T-helper 1 cell treated with Interleukin-12 subunit alpha and Interleukin-12 subunit beta and Interleukin-4 antibody, amounts not matched to agents 30 μg/mL and 1 μg/mL, for 36 hours (primary cell): ENCODE data around the gene PHTF2.

ENCODE experiments used
- H3K27ac Mint-ChIP-seq: one replicate; pipeline ENCODE4 v1.8.0; 2021; ENCODE audit warnings: mild to moderate bottlenecking, mixed read lengths
- H3K27me3 Mint-ChIP-seq: one replicate; pipeline ENCODE4 v1.8.0; 2021; ENCODE audit warnings: low read depth, mixed read lengths
- H3K36me3 Mint-ChIP-seq: one replicate; pipeline ENCODE4 v1.8.0; 2021; ENCODE audit warnings: low read depth, mixed read lengths
- H3K4me1 Mint-ChIP-seq: one replicate; pipeline ENCODE4 v1.8.0; 2021; ENCODE audit warnings: low read depth, mixed read lengths
- H3K4me3 Mint-ChIP-seq: one replicate; pipeline ENCODE4 v1.8.0; 2021; ENCODE audit warnings: mild to moderate bottlenecking, moderate library complexity, mixed read lengths
- H3K9me3 Mint-ChIP-seq: one replicate; pipeline ENCODE4 v1.8.0; 2021; ENCODE audit warnings: mixed read lengths

Gene PHTF2

GRCh38 chr7:77798394-77799077 lies at the start of gene PHTF2, which contains the start of gene TMEM60:
TSS of gene PHTF2 (plus strand) at chr7:77798773.
TSS of gene TMEM60 (minus strand) at chr7:77798434. CDS start at chr7:77794373, 4,061 bp downstream.
- no peaks in the 10 kb centered on the region for H3K27me3 Mint-ChIP-seq
- peak within 1 kb of the TSS; percentile 85 for H3K27ac Mint-ChIP-seq
- H3K9me3 Mint-ChIP-seq = no peaks in the 10 kb centered on the region
- H3K36me3 Mint-ChIP-seq = peaks cover 26% of the 10 kb centered on the region
- H3K4me3 Mint-ChIP-seq = peak within 1 kb of the TSS; percentile 91
- H3K4me1 Mint-ChIP-seq = peaks cover 57% of the 10 kb centered on the region

- peaks cover 15% of the 10 kb centered on the region for H3K4me1 Mint-ChIP-seq
- H3K27ac Mint-ChIP-seq = no peak overlapping the region
- peaks cover 14% of the 10 kb centered on the region for H3K36me3 Mint-ChIP-seq
- no peak overlapping the region for H3K4me3 Mint-ChIP-seq
- H3K27me3 Mint-ChIP-seq = no peaks in the 10 kb centered on the region
- no peaks in the 10 kb centered on the region for H3K9me3 Mint-ChIP-seq
Measured at GRCh38 chr7:77752016-77752415, 46.6 kb upstream of the PHTF2 start.

- H3K9me3 Mint-ChIP-seq = no peaks in the 10 kb centered on the region
- H3K4me1 Mint-ChIP-seq = peaks cover 17% of the 10 kb centered on the region
- no peak overlapping the region for H3K4me3 Mint-ChIP-seq
- no peak overlapping the region for H3K27ac Mint-ChIP-seq
- peaks cover 14% of the 10 kb centered on the region for H3K36me3 Mint-ChIP-seq
- H3K27me3 Mint-ChIP-seq = no peaks in the 10 kb centered on the region
Measured at GRCh38 chr7:77753173-77753572, 45.4 kb upstream of the PHTF2 start.

GRCh38 chr7:77757589-77757988 lies 41.0 kb upstream of the PHTF2 start:
- Mint-ChIP-seq H3K27ac (no peak overlapping the region), H3K27me3 (no peaks in the 10 kb centered on the region), H3K36me3 (no peaks in the 10 kb centered on the region), H3K9me3 (no peaks in the 10 kb centered on the region), H3K4me3 (no peak overlapping the region), H3K4me1 (peaks cover 16% of the 10 kb centered on the region)

GRCh38 chr7:77759294-77759889 lies 39.2 kb upstream of the PHTF2 start:
- H3K27me3 Mint-ChIP-seq = no peaks in the 10 kb centered on the region
- no peaks in the 10 kb centered on the region for H3K9me3 Mint-ChIP-seq
- no peak overlapping the region for H3K27ac Mint-ChIP-seq
- peaks cover 11% of the 10 kb centered on the region for H3K4me1 Mint-ChIP-seq
- no peak overlapping the region for H3K4me3 Mint-ChIP-seq
- H3K36me3 Mint-ChIP-seq = no peaks in the 10 kb centered on the region

- Mint-ChIP-seq H3K4me1 (peaks cover 9% of the 10 kb centered on the region), H3K36me3 (peaks cover 3% of the 10 kb centered on the region), H3K4me3 (no peak overlapping the region), H3K9me3 (no peaks in the 10 kb centered on the region), H3K27me3 (no peaks in the 10 kb centered on the region), H3K27ac (no peak overlapping the region)
Measured at GRCh38 chr7:77760809-77761453, 37.6 kb upstream of the PHTF2 start.

- Mint-ChIP-seq H3K27ac (no peak overlapping the region), H3K36me3 (peaks cover 10% of the 10 kb centered on the region), H3K4me1 (peaks cover 5% of the 10 kb centered on the region), H3K9me3 (no peaks in the 10 kb centered on the region), H3K4me3 (no peak overlapping the region), H3K27me3 (no peaks in the 10 kb centered on the region)
Measured at GRCh38 chr7:77765481-77765880, 33.1 kb upstream of the PHTF2 start.

- no peak overlapping the region for H3K27ac Mint-ChIP-seq
- H3K27me3 Mint-ChIP-seq = no peaks in the 10 kb centered on the region
- H3K4me3 Mint-ChIP-seq = no peak overlapping the region
- no peaks in the 10 kb centered on the region for H3K9me3 Mint-ChIP-seq
- peaks cover 5% of the 10 kb centered on the region for H3K4me1 Mint-ChIP-seq
- H3K36me3 Mint-ChIP-seq = peaks cover 14% of the 10 kb centered on the region
Measured at GRCh38 chr7:77765906-77766800, 32.4 kb upstream of the PHTF2 start.

- Mint-ChIP-seq H3K9me3 (no peaks in the 10 kb centered on the region), H3K4me1 (peaks cover 1% of the 10 kb centered on the region), H3K4me3 (no peak overlapping the region), H3K27me3 (no peaks in the 10 kb centered on the region), H3K27ac (no peak overlapping the region), H3K36me3 (peaks cover 14% of the 10 kb centered on the region)
Measured at GRCh38 chr7:77766801-77767605, 31.6 kb upstream of the PHTF2 start.

- Mint-ChIP-seq H3K9me3 (no peaks in the 10 kb centered on the region), H3K27me3 (no peaks in the 10 kb centered on the region), H3K36me3 (peaks cover 23% of the 10 kb centered on the region), H3K4me1 (no peaks in the 10 kb centered on the region), H3K27ac (no peak overlapping the region), H3K4me3 (no peak overlapping the region)
Measured at GRCh38 chr7:77770316-77770715, 28.3 kb upstream of the PHTF2 start.

- no peaks in the 10 kb centered on the region for H3K9me3 Mint-ChIP-seq
- H3K4me3 Mint-ChIP-seq = no peak overlapping the region
- H3K4me1 Mint-ChIP-seq = no peaks in the 10 kb centered on the region
- H3K36me3 Mint-ChIP-seq = peaks cover 25% of the 10 kb centered on the region
- H3K27ac Mint-ChIP-seq = no peak overlapping the region
- H3K27me3 Mint-ChIP-seq = no peaks in the 10 kb centered on the region
Measured at GRCh38 chr7:77771901-77772300, 26.7 kb upstream of the PHTF2 start.

- no peaks in the 10 kb centered on the region for H3K27me3 Mint-ChIP-seq
- no peak overlapping the region for H3K27ac Mint-ChIP-seq
- H3K4me3 Mint-ChIP-seq = no peak overlapping the region
- H3K9me3 Mint-ChIP-seq = no peaks in the 10 kb centered on the region
- peaks cover 38% of the 10 kb centered on the region for H3K36me3 Mint-ChIP-seq
- peaks cover 7% of the 10 kb centered on the region for H3K4me1 Mint-ChIP-seq
Measured at GRCh38 chr7:77778535-77778934, 20.0 kb upstream of the PHTF2 start.

- H3K4me3 Mint-ChIP-seq = no peak overlapping the region
- H3K36me3 Mint-ChIP-seq = peaks cover 43% of the 10 kb centered on the region
- no peaks in the 10 kb centered on the region for H3K27me3 Mint-ChIP-seq
- no peak overlapping the region for H3K27ac Mint-ChIP-seq
- H3K9me3 Mint-ChIP-seq = no peaks in the 10 kb centered on the region
- peaks cover 7% of the 10 kb centered on the region for H3K4me1 Mint-ChIP-seq
Measured at GRCh38 chr7:77782383-77782782, 16.2 kb upstream of the PHTF2 start.

GRCh38 chr7:77783111-77783510 lies 15.5 kb upstream of the PHTF2 start:
- Mint-ChIP-seq H3K4me3 (no peak overlapping the region), H3K4me1 (peaks cover 7% of the 10 kb centered on the region), H3K27ac (no peak overlapping the region), H3K36me3 (peaks cover 39% of the 10 kb centered on the region), H3K27me3 (no peaks in the 10 kb centered on the region), H3K9me3 (no peaks in the 10 kb centered on the region)
